HG02852 (cell line): ENCODE data around the gene EPHB2.

Experiments used
- ATAC-seq: cut with Tn5 transposase; IDR thresholded peaks from one replicate; pipeline ENCODE4 v1.9.1; 2021; ENCODE audit warnings: mild to moderate bottlenecking, moderate library complexity; ENCODE audit not compliant: unreplicated experiment

Gene EPHB2

GRCh38 chr1:22721122-22721873, 10.7 kb downstream of the EPHB2 start:
- no peak for ATAC-seq

- ATAC-seq, result no peak
These were observed 12.4 kb downstream of the EPHB2 start for GRCh38 chr1:22722901-22723550.

- no peak for ATAC-seq
These were observed 17.2 kb downstream of the EPHB2 start for GRCh38 chr1:22727873-22728272.

- ATAC-seq, result no peak
These were observed 18.2 kb downstream of the EPHB2 start for GRCh38 chr1:22728751-22729399.

GRCh38 chr1:22729400-22729773, 18.7 kb downstream of the EPHB2 start:
- no peak for ATAC-seq

GRCh38 chr1:22729912-22730311, 19.3 kb downstream of the EPHB2 start:
- no peak for ATAC-seq

- no peak for ATAC-seq
These were observed 21.5 kb downstream of the EPHB2 start for GRCh38 chr1:22731924-22732720.

- no peak for ATAC-seq
These were observed 23.0 kb downstream of the EPHB2 start for GRCh38 chr1:22733643-22734042.

- ATAC-seq, result no peak
These were observed 26.0 kb downstream of the EPHB2 start for GRCh38 chr1:22736501-22737080.

- no peak for ATAC-seq
These were observed 26.9 kb downstream of the EPHB2 start for GRCh38 chr1:22737374-22738068.

- no peak for ATAC-seq
These were observed 27.4 kb downstream of the EPHB2 start for GRCh38 chr1:22738069-22738435.

GRCh38 chr1:22738522-22738921, 27.9 kb downstream of the EPHB2 start:
- no peak for ATAC-seq

- no peak for ATAC-seq
These were observed 29.2 kb downstream of the EPHB2 start for GRCh38 chr1:22739648-22740385.

- ATAC-seq, result no peak
These were observed 30.5 kb downstream of the EPHB2 start for GRCh38 chr1:22741118-22741517.

GRCh38 chr1:22745669-22746585, 35.3 kb downstream of the EPHB2 start:
- no peak for ATAC-seq

GRCh38 chr1:22747021-22747734, 36.5 kb downstream of the EPHB2 start:
- ATAC-seq, result no peak

- no peak for ATAC-seq
These were observed 37.1 kb downstream of the EPHB2 start for GRCh38 chr1:22747735-22748073.

GRCh38 chr1:22749503-22749902, 38.9 kb downstream of the EPHB2 start:
- no peak for ATAC-seq
